GM20000 (cell line): Measurements from ENCODE around the gene P2RX7.

Experiments used
- DNase-seq: peaks from one replicate; pipeline ENCODE4 v3.0.0; 2012; ENCODE audit warnings: low spot score
- CTCF ChIP-seq: IDR thresholded peaks from 2 replicates; pipeline ENCODE4 v1.5.1; 2012; ENCODE audit warnings: mild to moderate bottlenecking, control low read depth; ENCODE audit errors: extremely low read depth, missing control alignments

P2RX7 gene

DNA sequence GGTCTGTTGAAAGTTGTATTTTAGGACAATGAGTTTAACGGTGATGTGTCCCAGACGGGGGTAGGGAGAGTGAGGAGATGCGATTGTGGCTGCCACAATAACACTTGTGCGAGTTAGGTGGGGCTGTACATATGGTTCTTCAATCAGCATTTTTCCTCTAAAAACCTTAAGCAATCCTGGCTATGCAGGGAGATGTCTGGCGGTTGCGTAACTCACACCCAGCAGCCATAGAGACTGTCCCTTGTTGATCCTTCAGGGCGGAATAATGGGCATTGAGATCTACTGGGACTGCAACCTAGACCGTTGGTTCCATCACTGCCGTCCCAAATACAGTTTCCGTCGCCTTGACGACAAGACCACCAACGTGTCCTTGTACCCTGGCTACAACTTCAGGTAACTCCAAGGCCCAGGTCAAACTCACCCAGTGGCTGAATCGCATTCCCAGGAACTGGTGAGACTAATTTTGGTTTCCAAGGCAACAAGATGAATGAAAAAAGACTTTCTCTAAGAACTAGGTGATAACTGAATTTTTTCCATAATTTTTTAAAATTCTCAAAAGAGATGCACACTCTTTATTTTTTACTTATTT lies 34.6 kb downstream of the P2RX7 start:
- no peak for TF ChIP-seq CTCF
- no peak for DNase-seq

GRCh38 chr12:121167951-121168350 lies 35.3 kb downstream of the P2RX7 start:
- no peak for DNase-seq
- no peak for TF ChIP-seq CTCF

GRCh38 chr12:121170151-121170550 lies 37.5 kb downstream of the P2RX7 start:
- no peak for TF ChIP-seq CTCF
- DNase-seq = no peak

- no peak for DNase-seq
- no peak for TF ChIP-seq CTCF
Measured at GRCh38 chr12:121170611-121171260, 38.1 kb downstream of the P2RX7 start.

DNA sequence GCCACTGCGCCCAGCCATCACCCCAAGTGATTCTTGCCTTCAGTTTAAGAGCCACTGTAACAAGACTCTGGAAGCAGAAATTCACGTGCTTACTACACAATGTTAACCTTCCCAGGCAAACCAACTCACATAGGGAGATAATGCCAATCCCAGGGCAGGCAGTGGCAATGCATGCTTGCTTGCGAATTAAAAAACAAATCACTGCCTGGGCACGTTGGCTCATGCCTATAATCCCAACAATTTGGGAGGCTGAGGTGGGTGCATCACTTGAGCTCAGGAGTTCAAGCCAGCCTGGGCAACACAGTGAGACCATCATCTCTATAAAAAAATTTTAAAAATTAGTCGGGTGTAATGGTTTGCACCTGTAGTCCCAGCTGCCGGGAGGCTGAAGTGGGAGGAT lies 39.5 kb downstream of the P2RX7 start:
- TF ChIP-seq CTCF = no peak

GRCh38 chr12:121175383-121176119 lies 42.9 kb downstream of the P2RX7 start:
- TF ChIP-seq CTCF = no peak
- peak; percentile 36 for DNase-seq

More for the DNA sequence above, 39.5 kb downstream of the P2RX7 start:
- DNase-seq = no peak
